GM23338 (cell line): ENCODE measurements around the gene KRT37. TPM values are rescaled to one million over a fixed set of nuclear protein-coding genes. Genes with fewer than 3 reads are reported as not detected.

ENCODE experiments used
- ATAC-seq: fragments of 200-7000 bp; cut with Tn5 transposase; 3 replicates; pipeline ENCODE4 v1.9.1; 2020
- DNase-seq: peaks from one replicate; pipeline ENCODE4 v3.0.0-alpha.2; 2015; ENCODE audit warnings: low spot score
- H2AFZ ChIP-seq: fragments of 200-600 bp; sonication (generic); 2 replicates; pipeline ENCODE4 v1.8.0; 2016; ENCODE audit warnings: antibody characterized with exemption, mild to moderate bottlenecking, moderate library complexity
- H3F3A ChIP-seq: fragments of 200-600 bp; sonication (generic); replicated peaks from 2 replicates; pipeline ENCODE4 v1.8.0; 2017; ENCODE audit warnings: antibody characterized with exemption, mixed run types, low read depth
- H3K27ac ChIP-seq: fragments of 200-600 bp; sonication (generic); 2 replicates; pipeline ENCODE4 v1.6.1; 2016; ENCODE audit warnings: low read depth
- H3K27me3 ChIP-seq: fragments of 200-600 bp; sonication (generic); 2 replicates; pipeline ENCODE4 v1.8.0; 2016; ENCODE audit warnings: mild to moderate bottlenecking, mixed run types, moderate library complexity; ENCODE audit not compliant: insufficient read depth
- H3K36me3 ChIP-seq: fragments of 200-600 bp; sonication (generic); 2 replicates; pipeline ENCODE4 v1.8.0; 2016; ENCODE audit warnings: mild to moderate bottlenecking; ENCODE audit not compliant: insufficient read depth
- H3K4me1 ChIP-seq: fragments of 200-600 bp; sonication (generic); 2 replicates; pipeline ENCODE4 v1.8.0; 2016; ENCODE audit warnings: mild to moderate bottlenecking, moderate library complexity; ENCODE audit not compliant: insufficient read depth
- H3K4me2 ChIP-seq: fragments of 200-600 bp; sonication (generic); 2 replicates; pipeline ENCODE4 v1.7.1; 2017; ENCODE audit warnings: mixed run types
- H3K4me3 ChIP-seq: fragments of 200-600 bp; sonication (generic); 2 replicates; pipeline ENCODE4 v1.6.1; 2016; ENCODE audit warnings: mixed run types
- H3K79me2 ChIP-seq: fragments of 200-600 bp; sonication (generic); replicated peaks from 2 replicates; pipeline ENCODE4 v1.8.0; 2017; ENCODE audit warnings: mild to moderate bottlenecking; ENCODE audit not compliant: insufficient read depth
- H3K9me2 ChIP-seq: fragments of 200-600 bp; sonication (generic); 2 replicates; pipeline ENCODE4 v1.8.0; 2017; ENCODE audit not compliant: insufficient read depth
- H4K20me1 ChIP-seq: fragments of 200-600 bp; sonication (generic); replicated peaks from 2 replicates; pipeline ENCODE4 v1.8.0; 2017; ENCODE audit warnings: mild to moderate bottlenecking; ENCODE audit not compliant: insufficient read depth
- H3K27ac Mint-ChIP-seq: 2 replicates; pipeline ENCODE4 v1.8.0; 2020; ENCODE audit warnings: inconsistent platforms, mild to moderate bottlenecking, moderate library complexity, mixed read lengths
- H3K27me3 Mint-ChIP-seq: 3 replicates; pipeline ENCODE4 v1.8.0; 2022; ENCODE audit warnings: low read depth, mild to moderate bottlenecking, moderate library complexity, mixed read lengths, inconsistent platforms; ENCODE audit not compliant: insufficient read depth, poor library complexity
- H3K36me3 Mint-ChIP-seq: 3 replicates; pipeline ENCODE4 v1.8.0; 2021; ENCODE audit warnings: low read depth, mild to moderate bottlenecking, inconsistent platforms, moderate library complexity, mixed read lengths
- H3K4me1 Mint-ChIP-seq: 3 replicates; pipeline ENCODE4 v1.8.0; 2020; ENCODE audit warnings: mild to moderate bottlenecking, inconsistent platforms, mixed read lengths
- H3K4me3 Mint-ChIP-seq: 3 replicates; pipeline ENCODE4 v1.8.0; 2021; ENCODE audit warnings: moderate library complexity, mild to moderate bottlenecking, inconsistent platforms, mixed read lengths
- H3K9me3 Mint-ChIP-seq: 3 replicates; pipeline ENCODE4 v1.8.0; 2020; ENCODE audit warnings: moderate library complexity, mild to moderate bottlenecking, inconsistent platforms, mixed read lengths
- CREB1 ChIP-seq: fragments of 250-450 bp; sonication (Bioruptor Pico); IDR thresholded peaks from 2 replicates; pipeline ENCODE4 v1.5.0; 2020; ENCODE audit warnings: low read depth, mild to moderate bottlenecking, moderate library complexity
- CTCF ChIP-seq, 2 experiments: fragments of 200-600 bp in 1 of 2; sonication (generic) in 1 of 2; conservative IDR thresholded peaks; 2 replicates each; pipeline versions ENCODE4 v1.5.1 to v1.6.1; 2016 to 2017; ENCODE audit warnings: antibody characterized with exemption in 2 of 2, low read depth in 2 of 2, mild to moderate bottlenecking in 2 of 2, moderate library complexity in 1 of 2
- ETS1 ChIP-seq: IDR thresholded peaks from 2 replicates; pipeline ENCODE4 v1.6.1; 2016; ENCODE audit warnings: antibody characterized with exemption
- EZH2phosphoT487 ChIP-seq: fragments of 200-600 bp; sonication (generic); IDR thresholded peaks from one replicate; pipeline ENCODE4 v1.8.1; 2018; ENCODE audit warnings: antibody characterized with exemption; ENCODE audit not compliant: unreplicated experiment
- JUNB ChIP-seq: IDR thresholded peaks from one replicate; pipeline ENCODE4 v1.6.1; 2016; ENCODE audit warnings: antibody characterized with exemption; ENCODE audit not compliant: unreplicated experiment
- NANOG ChIP-seq: IDR thresholded peaks from 2 replicates; pipeline ENCODE4 v1.6.1; 2016; ENCODE audit warnings: antibody characterized with exemption, borderline replicate concordance
- ZNF114 ChIP-seq: fragments of 250-450 bp; sonication (Bioruptor Pico); IDR thresholded peaks from 2 replicates; pipeline ENCODE4 v1.5.0; 2020; ENCODE audit warnings: mild to moderate bottlenecking, moderate library complexity
- ZNF462 ChIP-seq: fragments of 250-450 bp; sonication (Bioruptor Pico); IDR thresholded peaks from 2 replicates; pipeline ENCODE4 v1.5.0; 2020; ENCODE audit warnings: mild to moderate bottlenecking, moderate library complexity
- polyA plus RNA-seq: library from polyadenylated mRNA; unstranded; fragments of >200 nt; fragmentation: Nextera tagmentation; extraction: Ambion mirVana; gene quantifications from 2 replicates; pipeline ENCODE4 v1.2.1, GENCODE V29; 2016
- total RNA-seq: library from RNA; depleted of rRNA; stranded (reverse); fragments of >200 nt; shearing (Covaris generic); gene quantifications from 2 replicates; pipeline ENCODE4 v1.2.3, GENCODE V29; 2014

Gene KRT37
- total and polyA plus RNA-seq, 2 experiments from 2014 or later = not detected

- Histone ChIP-seq H2AFZ (no peak overlapping the region), H3K27me3 (no peaks in the 10 kb centered on the region), H3K4me1 (peaks cover 12% of the 10 kb centered on the region; the same call in 1 of the 2 replicates), H3K4me2 (no peak overlapping the region), H4K20me1 (no peaks in the 10 kb centered on the region), H3K79me2 (no peaks in the 10 kb centered on the region), H3K36me3 (no peaks in the 10 kb centered on the region), H3K9me2 (peaks cover 11% of the 10 kb centered on the region), H3F3A (no peaks in the 10 kb centered on the region), H3K27ac (no peak overlapping the region), H3K4me3 (no peak overlapping the region)
- H3K9me3 Mint-ChIP-seq = no peaks in the 10 kb centered on the region
- peaks cover 31% of the 10 kb centered on the region for H3K4me1 Mint-ChIP-seq
- ATAC-seq = no peak
- H3K27ac Mint-ChIP-seq = no peak overlapping the region
- no peak for TF ChIP-seq JUNB
- no peak for TF ChIP-seq NANOG
- no peak for TF ChIP-seq CTCF (conservative IDR thresholded peaks at IDR 0.05; ENCODE audit: low read depth in 2 of 2)
- no peak for TF ChIP-seq ETS1
- TF ChIP-seq CREB1 (CRISPR knock-in tag) = no peak
- no peak for TF ChIP-seq EZH2phosphoT487
- no peak for TF ChIP-seq ZNF114 (CRISPR knock-in tag)
- H3K36me3 Mint-ChIP-seq = no peaks in the 10 kb centered on the region
- H3K27me3 Mint-ChIP-seq = peaks cover 3% of the 10 kb centered on the region
- no peak for DNase-seq
- H3K4me3 Mint-ChIP-seq = no peak overlapping the region
These were observed 10.4 kb downstream of the KRT37 start for GRCh38 chr17:41413982-41414381.

GRCh38 chr17:41413353-41413957 is 10.9 kb downstream of the KRT37 start:
- Histone ChIP-seq H3K36me3 (no peaks in the 10 kb centered on the region), H3K4me1 (peaks cover 12% of the 10 kb centered on the region; the same call in 1 of the 2 replicates), H3K9me2 (peaks cover 7% of the 10 kb centered on the region), H4K20me1 (no peaks in the 10 kb centered on the region), H3F3A (no peaks in the 10 kb centered on the region), H2AFZ (no peak overlapping the region), H3K79me2 (no peaks in the 10 kb centered on the region), H3K4me3 (no peak overlapping the region), H3K4me2 (no peak overlapping the region), H3K27ac (no peak overlapping the region), H3K27me3 (no peaks in the 10 kb centered on the region)
- Mint-ChIP-seq H3K4me3 (no peak overlapping the region), H3K4me1 (peaks cover 31% of the 10 kb centered on the region), H3K27me3 (peaks cover 3% of the 10 kb centered on the region), H3K27ac (no peak overlapping the region), H3K36me3 (no peaks in the 10 kb centered on the region), H3K9me3 (no peaks in the 10 kb centered on the region)
- DNase-seq = peak; percentile 76
- peak; percentile 70 for ATAC-seq
- TF ChIP-seq CREB1 (CRISPR knock-in tag) (no peak), ZNF462 (CRISPR knock-in tag) (peak; percentile 55), JUNB (no peak), EZH2phosphoT487 (no peak)
